Caco-2 (cell line): ENCODE data around the gene TMEM131L. TPM values are rescaled to one million over a fixed set of nuclear protein-coding genes. Genes with fewer than 3 reads are reported as not detected.
"Not testable (repeated sequence)": the region's sequence is repeated elsewhere in the genome, so short reads cannot be mapped to it uniquely, and the experiment has no call there.

Source experiments
- BruUV-seq: library from RNA; stranded (reverse); fragments of 400-500 nt; replicated peaks from 2 replicates; lab custom pipeline; 2021; lab: Mats Ljungman, UMichigan
- CTCF ChIA-PET: fragments of 300-600 bp; sonication (Branson Sonifier 250); formaldehyde crosslinking; loops from one replicate; lab custom pipeline; 2022; ENCODE audit warnings: antibody characterized with exemption; lab: Charles Lee
- POLR2A ChIA-PET: fragments of 300-600 bp; sonication (Branson Sonifier 250); formaldehyde crosslinking; loops from one replicate; lab custom pipeline; 2022; ENCODE audit warnings: antibody characterized with exemption; lab: Charles Lee
- DNase-seq, 2 experiments: peaks; one replicate each; pipeline versions ENCODE4 v3.0.0 to v3.0.0-alpha.2; 2020 to 2022
- H3K27me3 ChIP-seq: replicated peaks from 2 replicates; pipeline ENCODE4 v1.6.0; 2011; ENCODE audit warnings: low read length; ENCODE audit not compliant: control insufficient read depth, insufficient read depth
- H3K36me3 ChIP-seq: 2 replicates; pipeline ENCODE4 v1.5.1; 2011; ENCODE audit warnings: low read length; ENCODE audit not compliant: control insufficient read depth, insufficient read depth
- H3K4me1 ChIP-seq: fragments of 250-450 bp; sonication (Bioruptor Pico); 2 replicates; pipeline ENCODE4 v1.5.1; 2020; ENCODE audit warnings: mild to moderate bottlenecking
- H3K4me3 ChIP-seq: 2 replicates; pipeline ENCODE4 v1.5.1; 2011; ENCODE audit warnings: low read depth, mild to moderate bottlenecking, control low read depth, low read length
- H3K9me3 ChIP-seq: fragments of 250-450 bp; sonication (Bioruptor Pico); 2 replicates; pipeline ENCODE4 v1.5.1; 2020; ENCODE audit warnings: mild to moderate bottlenecking, moderate library complexity
- H3K27ac Mint-ChIP-seq: one replicate; pipeline ENCODE4 v1.8.0; 2022; ENCODE audit warnings: mixed read lengths; ENCODE audit not compliant: unreplicated experiment
- H3K27me3 Mint-ChIP-seq: one replicate; pipeline ENCODE4 v1.8.0; 2022; ENCODE audit warnings: mixed read lengths; ENCODE audit not compliant: insufficient read depth, unreplicated experiment
- H3K36me3 Mint-ChIP-seq: one replicate; pipeline ENCODE4 v1.8.0; 2022; ENCODE audit warnings: mild to moderate bottlenecking, mixed read lengths; ENCODE audit not compliant: insufficient read depth, unreplicated experiment
- H3K4me1 Mint-ChIP-seq: one replicate; pipeline ENCODE4 v1.8.0; 2022; ENCODE audit warnings: low read depth, mixed read lengths; ENCODE audit not compliant: unreplicated experiment
- H3K4me3 Mint-ChIP-seq: one replicate; pipeline ENCODE4 v1.8.0; 2022; ENCODE audit warnings: mild to moderate bottlenecking, moderate library complexity, mixed read lengths; ENCODE audit not compliant: unreplicated experiment
- H3K9me3 Mint-ChIP-seq: one replicate; pipeline ENCODE4 v1.8.0; 2022; ENCODE audit warnings: mixed read lengths; ENCODE audit not compliant: unreplicated experiment
- intact Hi-C: fragments of 100-400 bp; cut with micrococcal nuclease; formaldehyde crosslinking; loops from one replicate; pipeline ENCODE4 v1.10.0; 2022; ENCODE audit not compliant: unreplicated experiment
- total RNA-seq: library from RNA; stranded (reverse); gene quantifications from 2 replicates; pipeline ENCODE4 v1.2.3, GENCODE V29; 2022
- TF ChIP-seq, protein P1 (sequence below), 2 experiments: fragments of 200-600 bp in 1 of 2; IDR thresholded peaks; 1 replicate in 1 of 2; 2 replicates in 1 of 2; pipeline versions ENCODE4 v1.5.1 to v1.8.0; 2011 to 2022; ENCODE audit warnings: antibody characterized with exemption in 1 of 2, control low read depth in 1 of 2, inconsistent platforms in 1 of 2, low read depth in 1 of 2, low read length in 1 of 2, mild to moderate bottlenecking in 1 of 2, moderate library complexity in 1 of 2; ENCODE audit not compliant: insufficient read depth in 1 of 2, severe bottlenecking in 1 of 2, unreplicated experiment in 1 of 2

TMEM131L gene
- total RNA-seq, 1 experiment from 2014 or later, result 20.8 TPM

- H3K27me3 ChIP-seq, result no peaks in the 10 kb centered on the region
- intact Hi-C loops, result no loop called here
- no TSS peak for BruUV-seq
- H3K9me3 Mint-ChIP-seq, result no peaks in the 10 kb centered on the region
- no peaks in the 10 kb centered on the region for H3K9me3 ChIP-seq
- peaks cover 32% of the 10 kb centered on the region for H3K4me1 ChIP-seq
- POLR2A ChIA-PET, result no interaction called here
- H3K36me3 Mint-ChIP-seq, result peaks cover 5% of the 10 kb centered on the region
- peaks cover 16% of the 10 kb centered on the region for H3K4me1 Mint-ChIP-seq
- no peak overlapping the region for H3K27ac Mint-ChIP-seq
- no peak overlapping the region for H3K4me3 ChIP-seq
- CTCF ChIA-PET, result no interaction called here
- TF ChIP-seq, protein P1, sequence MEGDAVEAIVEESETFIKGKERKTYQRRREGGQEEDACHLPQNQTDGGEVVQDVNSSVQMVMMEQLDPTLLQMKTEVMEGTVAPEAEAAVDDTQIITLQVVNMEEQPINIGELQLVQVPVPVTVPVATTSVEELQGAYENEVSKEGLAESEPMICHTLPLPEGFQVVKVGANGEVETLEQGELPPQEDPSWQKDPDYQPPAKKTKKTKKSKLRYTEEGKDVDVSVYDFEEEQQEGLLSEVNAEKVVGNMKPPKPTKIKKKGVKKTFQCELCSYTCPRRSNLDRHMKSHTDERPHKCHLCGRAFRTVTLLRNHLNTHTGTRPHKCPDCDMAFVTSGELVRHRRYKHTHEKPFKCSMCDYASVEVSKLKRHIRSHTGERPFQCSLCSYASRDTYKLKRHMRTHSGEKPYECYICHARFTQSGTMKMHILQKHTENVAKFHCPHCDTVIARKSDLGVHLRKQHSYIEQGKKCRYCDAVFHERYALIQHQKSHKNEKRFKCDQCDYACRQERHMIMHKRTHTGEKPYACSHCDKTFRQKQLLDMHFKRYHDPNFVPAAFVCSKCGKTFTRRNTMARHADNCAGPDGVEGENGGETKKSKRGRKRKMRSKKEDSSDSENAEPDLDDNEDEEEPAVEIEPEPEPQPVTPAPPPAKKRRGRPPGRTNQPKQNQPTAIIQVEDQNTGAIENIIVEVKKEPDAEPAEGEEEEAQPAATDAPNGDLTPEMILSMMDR (IDR thresholded peaks at IDR 0.05; ENCODE audit: insufficient read depth in 1 of 2, low read depth in 1 of 2, low read length in 1 of 2, severe bottlenecking in 1 of 2, unreplicated experiment in 1 of 2), result no peak
- H3K27me3 Mint-ChIP-seq, result no peaks in the 10 kb centered on the region
- no peak overlapping the region for H3K4me3 Mint-ChIP-seq
- no peak for DNase-seq
- no peaks in the 10 kb centered on the region for H3K36me3 ChIP-seq
Observed at GRCh38 chr4:153502584-153502983, 36.4 kb downstream of the TMEM131L start.

DNA sequence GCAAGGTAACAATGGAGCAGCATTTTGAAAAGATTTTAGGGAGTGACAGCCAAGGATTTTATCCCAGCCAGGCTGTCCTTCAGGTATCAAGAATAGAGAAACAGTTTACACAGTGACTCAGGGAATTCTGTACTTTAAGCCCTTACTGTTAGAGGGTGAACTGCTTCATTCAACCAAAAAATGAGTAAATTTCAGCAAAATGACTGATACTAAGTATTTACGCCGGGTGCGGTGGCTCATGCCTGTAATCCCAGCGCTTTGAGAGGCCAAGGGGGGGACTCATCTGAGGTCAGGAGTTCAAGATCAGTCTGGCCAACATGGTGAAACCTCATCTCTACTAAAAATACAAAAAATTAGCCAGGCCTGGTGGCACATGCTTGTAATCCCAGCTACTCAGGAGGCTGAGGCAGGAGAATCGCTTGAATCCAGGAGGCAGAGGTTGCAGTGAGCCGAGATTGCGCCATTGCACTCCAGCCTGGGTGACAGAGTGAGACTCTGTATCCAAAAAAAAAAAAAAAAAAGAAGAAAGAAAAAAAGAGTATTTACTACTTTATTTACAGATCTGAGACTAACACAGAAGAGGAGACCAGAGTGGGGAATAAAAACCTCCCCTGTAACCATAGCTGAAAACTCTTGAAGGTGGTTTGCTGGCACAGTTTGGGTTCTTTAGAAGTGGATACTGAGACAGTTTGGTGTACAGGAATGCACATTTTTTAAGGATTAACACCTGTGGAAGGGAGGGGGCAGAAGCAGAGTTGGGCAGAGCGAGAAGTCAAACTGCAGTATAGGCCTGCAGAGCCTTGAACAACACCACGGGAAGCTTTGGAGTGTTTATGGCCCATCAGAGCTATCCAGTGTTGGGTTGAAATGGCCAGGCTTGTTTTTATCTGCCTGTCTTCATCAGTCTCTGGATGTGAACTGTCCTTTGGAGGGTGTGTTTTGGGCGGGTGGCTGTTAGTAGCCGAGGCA, 40.5 kb downstream of the TMEM131L start:
- Mint-ChIP-seq H3K27ac (peak overlapping the region; percentile 89), H3K4me3 (no peak overlapping the region), H3K9me3 (no peaks in the 10 kb centered on the region), H3K36me3 (peaks cover 5% of the 10 kb centered on the region), H3K27me3 (no peaks in the 10 kb centered on the region), H3K4me1 (peaks cover 15% of the 10 kb centered on the region)
- no peak overlapping the region for H3K4me3 ChIP-seq
- H3K9me3 ChIP-seq, result no peaks in the 10 kb centered on the region
- intact Hi-C loops, result no loop called here
- TF ChIP-seq, protein P1 (IDR thresholded peaks at IDR 0.05; ENCODE audit: insufficient read depth in 1 of 2, low read depth in 1 of 2, low read length in 1 of 2, severe bottlenecking in 1 of 2, unreplicated experiment in 1 of 2), result no peak
- H3K27me3 ChIP-seq, result no peaks in the 10 kb centered on the region
- no peaks in the 10 kb centered on the region for H3K36me3 ChIP-seq
- CTCF ChIA-PET, result interaction anchor here (0.6 kb wide), 1 partner anchor 59 kb away, joined by 3 read pairs; no protein-coding TSS in a partner anchor
- no TSS peak for BruUV-seq
- no peak for DNase-seq
- H3K4me1 ChIP-seq, result peaks cover 55% of the 10 kb centered on the region
- POLR2A ChIA-PET, result no interaction called here

DNA sequence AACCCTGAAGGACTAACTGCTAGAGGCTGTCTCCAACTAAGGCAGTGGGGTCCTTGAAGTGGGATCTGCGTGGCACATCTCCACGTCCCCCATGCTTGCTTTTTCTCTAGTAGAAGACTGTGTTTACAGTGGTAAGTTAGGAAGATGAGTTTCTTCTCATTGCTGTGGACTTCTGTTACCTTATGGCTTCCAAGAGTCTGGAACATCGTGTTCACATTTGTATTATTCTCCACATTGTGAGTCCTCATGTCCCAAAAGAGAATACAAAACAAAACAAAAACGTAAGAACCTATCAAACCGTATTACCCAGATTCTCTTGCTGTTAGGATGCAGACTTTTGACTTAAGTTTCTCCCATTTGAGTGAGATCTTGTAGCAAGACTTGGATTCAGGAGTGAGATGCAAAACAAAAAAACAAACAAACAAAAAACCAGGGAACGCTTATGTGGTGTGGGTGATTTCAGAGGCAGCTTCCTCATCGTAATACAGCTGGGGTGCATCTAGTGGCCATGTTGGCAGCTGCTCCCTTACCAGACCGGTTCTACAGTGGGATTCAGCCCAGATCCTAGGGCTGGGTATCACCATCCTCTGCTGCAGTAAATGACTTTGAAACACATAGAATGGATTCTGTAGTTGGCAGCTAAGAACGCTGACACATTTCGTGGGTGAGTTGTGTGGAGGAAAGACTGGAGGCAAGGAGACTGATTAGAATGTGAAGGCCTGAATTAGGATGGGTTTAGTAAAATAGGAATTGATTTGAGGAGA, 41.3 kb downstream of the TMEM131L start:
- peaks cover 64% of the 10 kb centered on the region for H3K4me1 ChIP-seq
- no peaks in the 10 kb centered on the region for H3K27me3 ChIP-seq
- H3K9me3 ChIP-seq, result no peaks in the 10 kb centered on the region
- CTCF ChIA-PET, result interaction anchor here (0.6 kb wide), 1 partner anchor 58 kb away, joined by 3 read pairs; no protein-coding TSS in a partner anchor
- no peaks in the 10 kb centered on the region for H3K27me3 Mint-ChIP-seq
- no peaks in the 10 kb centered on the region for H3K9me3 Mint-ChIP-seq
- H3K27ac Mint-ChIP-seq, result peak overlapping the region; percentile 89
- POLR2A ChIA-PET, result no interaction called here
- H3K4me3 ChIP-seq, result no peak overlapping the region
- H3K4me1 Mint-ChIP-seq, result peaks cover 20% of the 10 kb centered on the region
- DNase-seq, result no peak
- TF ChIP-seq, protein P1 (IDR thresholded peaks at IDR 0.05; ENCODE audit: insufficient read depth in 1 of 2, low read depth in 1 of 2, low read length in 1 of 2, severe bottlenecking in 1 of 2, unreplicated experiment in 1 of 2), result no peak
- BruUV-seq, result no TSS peak
- H3K36me3 ChIP-seq, result no peaks in the 10 kb centered on the region
- H3K36me3 Mint-ChIP-seq, result peaks cover 5% of the 10 kb centered on the region
- H3K4me3 Mint-ChIP-seq, result no peak overlapping the region
- intact Hi-C loops, result no loop called here

DNA sequence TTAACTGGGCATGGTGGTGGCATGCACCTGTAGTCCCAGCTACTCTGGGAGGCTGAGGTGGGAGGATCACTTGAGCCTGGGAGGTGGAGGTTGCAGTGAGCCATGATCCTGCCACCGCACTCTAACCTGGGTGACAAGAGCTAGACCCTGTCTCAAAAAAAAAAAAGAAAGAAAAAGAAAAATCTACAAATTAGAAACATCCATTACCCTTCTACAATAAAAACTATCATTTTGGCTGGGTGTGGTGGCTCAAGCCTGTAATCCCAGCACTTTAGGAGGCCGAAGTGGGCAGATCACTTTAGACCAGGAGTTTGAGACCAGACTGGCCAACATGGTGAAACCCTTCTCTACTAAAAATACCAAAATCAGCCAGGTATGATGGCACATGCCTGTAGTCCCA, 43.1 kb downstream of the TMEM131L start:
- H3K36me3 Mint-ChIP-seq, H3K4me3 ChIP-seq, H3K27me3 ChIP-seq, BruUV-seq, H3K9me3 ChIP-seq, H3K4me3 Mint-ChIP-seq, H3K36me3 ChIP-seq, H3K9me3 Mint-ChIP-seq, DNase-seq, intact Hi-C loops, CTCF ChIA-PET, H3K27me3 Mint-ChIP-seq, POLR2A ChIA-PET: not testable (repeated sequence)
- H3K4me1 Mint-ChIP-seq, result peaks cover 37% of the 10 kb centered on the region
- H3K4me1 ChIP-seq, result peaks cover 81% of the 10 kb centered on the region
- peak overlapping the region; percentile 56 for H3K27ac Mint-ChIP-seq
